H1 (cell line): ENCODE measurements around the gene HOTAIR. TPM values are rescaled to one million over a fixed set of nuclear protein-coding genes. Genes with fewer than 3 reads are reported as not detected.

Experiments used
- CTCF ChIA-PET: fragments of 300-600 bp; sonication (Branson Sonifier 250); formaldehyde crosslinking; loops from one replicate; lab custom pipeline; 2021; ENCODE audit not compliant: partially characterized antibody; lab: Charles Lee
- POLR2A ChIA-PET: fragments of 300-600 bp; sonication (Branson Sonifier 250); formaldehyde crosslinking; loops from one replicate; lab custom pipeline; 2021; ENCODE audit warnings: inconsistent platforms; ENCODE audit not compliant: partially characterized antibody; lab: Charles Lee
- DNase-seq, 2 experiments: peaks; one replicate each; pipeline versions ENCODE4 v3.0.0 to v3.0.0-alpha.2; 2010 to 2022; ENCODE audit warnings: low spot score in 2 of 2, low read depth in 1 of 2, mixed read lengths in 1 of 2
- FAIRE-seq: peaks from 2 replicates; lab custom pipeline; 2011; peaks lifted over from hg19 to GRCh38; lab: Jason Lieb, UNC
- H2AFZ ChIP-seq: 2 replicates; pipeline ENCODE4 v1.8.1; 2012; ENCODE audit warnings: low read length, inconsistent platforms
- H2AK5ac ChIP-seq: 2 replicates; pipeline ENCODE4 v1.6.1; 2013; ENCODE audit warnings: low read depth, low read length
- H2BK120ac ChIP-seq: replicated peaks from 2 replicates; pipeline ENCODE3; 2013; ENCODE audit warnings: low read depth, low read length, inconsistent platforms
- H2BK12ac ChIP-seq: 2 replicates; pipeline ENCODE4 v1.6.1; 2013; ENCODE audit warnings: low read depth, low read length
- H2BK15ac ChIP-seq: 2 replicates; pipeline ENCODE4 v1.6.1; 2013; ENCODE audit warnings: low read length
- H2BK20ac ChIP-seq: 2 replicates; pipeline ENCODE4 v1.6.1; 2013; ENCODE audit warnings: low read length
- H2BK5ac ChIP-seq: 2 replicates; pipeline ENCODE4 v1.6.1; 2013; ENCODE audit warnings: low read depth, low read length
- H3K14ac ChIP-seq: 2 replicates; pipeline ENCODE4 v1.6.1; 2013; ENCODE audit warnings: inconsistent platforms; ENCODE audit not compliant: insufficient read length
- H3K18ac ChIP-seq: 2 replicates; pipeline ENCODE4 v1.6.1; 2013; ENCODE audit warnings: low read length; ENCODE audit errors: extremely low read depth
- H3K23ac ChIP-seq: 2 replicates; pipeline ENCODE4 v1.6.1; 2013; ENCODE audit warnings: inconsistent platforms; ENCODE audit not compliant: insufficient read length
- H3K23me2 ChIP-seq: 2 replicates; pipeline ENCODE4 v1.6.1; 2013; ENCODE audit warnings: low read depth, low read length
- H3K27ac ChIP-seq: 2 replicates; pipeline ENCODE4 v1.6.1; 2011; ENCODE audit warnings: low read depth, low read length, inconsistent platforms
- H3K27me3 ChIP-seq, 4 experiments: replicated peaks in 1 of 4; 1 replicate in 1 of 4; 2 replicates in 3 of 4; pipeline versions ENCODE4 v1.6.1 to v1.8.1; 2011 to 2013; ENCODE audit warnings: low read length in 3 of 4, mild to moderate bottlenecking in 3 of 4, inconsistent platforms in 2 of 4, mixed read lengths in 2 of 4, moderate library complexity in 1 of 4; ENCODE audit not compliant: control insufficient read depth in 3 of 4, insufficient read depth in 3 of 4; ENCODE audit errors: extremely low read depth in 1 of 4
- H3K36me3 ChIP-seq, 4 experiments: 2 replicates each; pipeline versions ENCODE4 v1.6.1 to v1.8.1; 2011 to 2013; ENCODE audit warnings: mild to moderate bottlenecking in 4 of 4, low read length in 3 of 4, moderate library complexity in 2 of 4, control low read depth in 1 of 4, inconsistent platforms in 1 of 4; ENCODE audit not compliant: insufficient read depth in 4 of 4, control insufficient read depth in 2 of 4
- H3K4ac ChIP-seq: replicated peaks from 2 replicates; pipeline ENCODE3; 2013; ENCODE audit warnings: low read length, low read depth, mixed read lengths, inconsistent platforms; ENCODE audit not compliant: insufficient read length
- H3K4me1 ChIP-seq, 4 experiments: replicated peaks in 1 of 4; 1 replicate in 1 of 4; 2 replicates in 3 of 4; pipeline versions ENCODE4 v1.6.1 to v1.8.1; 2011 to 2013; ENCODE audit warnings: low read length in 3 of 4, inconsistent platforms in 2 of 4, mixed read lengths in 1 of 4; ENCODE audit not compliant: insufficient read depth in 4 of 4, control insufficient read depth in 3 of 4
- H3K4me2 ChIP-seq, 2 experiments: 2 replicates each; pipeline versions ENCODE4 v1.6.1 to v1.8.1; 2011 to 2013; ENCODE audit warnings: low read depth in 2 of 2, low read length in 2 of 2, control low read depth in 1 of 2, inconsistent platforms in 1 of 2, mild to moderate bottlenecking in 1 of 2; ENCODE audit not compliant: insufficient read depth in 1 of 2
- H3K4me3 ChIP-seq, 4 experiments: fragments of 200-600, 300-600 bp in 1 of 4; sonication (generic), shearing (Covaris generic), sonication (Bioruptor Twin) in 1 of 4; 2 replicates each; pipeline versions ENCODE4 v1.5.1 to v1.8.1; 2011 to 2016; ENCODE audit warnings: low read length in 4 of 4, low read depth in 3 of 4, control low read depth in 2 of 4, inconsistent platforms in 2 of 4, mild to moderate bottlenecking in 2 of 4, mixed read lengths in 1 of 4, moderate library complexity in 1 of 4; ENCODE audit not compliant: insufficient read depth in 2 of 4; ENCODE audit errors: extremely low read depth in 1 of 4
- H3K56ac ChIP-seq: replicated peaks from 2 replicates; pipeline ENCODE3; 2013; ENCODE audit warnings: low read depth, mild to moderate bottlenecking, mixed read lengths, low read length, inconsistent platforms; ENCODE audit not compliant: insufficient read length
- H3K79me1 ChIP-seq: 2 replicates; pipeline ENCODE4 v1.6.1; 2013; ENCODE audit warnings: low read depth, low read length, control low read depth
- H3K79me2 ChIP-seq, 2 experiments: 2 replicates each; pipeline versions ENCODE4 v1.6.1 to v1.8.1; 2012 to 2013; ENCODE audit warnings: low read length in 2 of 2, mild to moderate bottlenecking in 2 of 2, inconsistent platforms in 1 of 2; ENCODE audit not compliant: insufficient read depth in 2 of 2, control insufficient read depth in 1 of 2
- H3K9ac ChIP-seq, 4 experiments: replicated peaks in 1 of 4; 1 replicate in 1 of 4; 2 replicates in 3 of 4; pipeline versions ENCODE4 v1.6.1 to v1.8.1; 2011 to 2013; ENCODE audit warnings: low read depth in 3 of 4, low read length in 3 of 4, control low read depth in 2 of 4, mild to moderate bottlenecking in 2 of 4, moderate library complexity in 2 of 4, inconsistent platforms in 1 of 4; ENCODE audit errors: extremely low read depth in 1 of 4
- H3K9me3 ChIP-seq, 2 experiments: 2 replicates each; pipeline versions ENCODE4 v1.6.1 to v1.8.1; 2012 to 2013; ENCODE audit warnings: mild to moderate bottlenecking in 2 of 2, moderate library complexity in 2 of 2, control low read depth in 1 of 2, inconsistent platforms in 1 of 2, low read depth in 1 of 2, low read length in 1 of 2, mixed read lengths in 1 of 2; ENCODE audit not compliant: insufficient read depth in 2 of 2
- H4K20me1 ChIP-seq, 2 experiments: replicated peaks in 1 of 2; 2 replicates each; pipeline versions ENCODE3 to v1.8.1; 2011 to 2013; ENCODE audit warnings: inconsistent platforms in 2 of 2, low read length in 2 of 2, mild to moderate bottlenecking in 1 of 2; ENCODE audit not compliant: insufficient read depth in 2 of 2, control insufficient read depth in 1 of 2
- H4K5ac ChIP-seq: 2 replicates; pipeline ENCODE4 v1.6.1; 2013; ENCODE audit warnings: low read length, low read depth, mixed read lengths, inconsistent platforms; ENCODE audit not compliant: insufficient read length
- H4K8ac ChIP-seq: 2 replicates; pipeline ENCODE4 v1.8.0; 2013; ENCODE audit warnings: mild to moderate bottlenecking, moderate library complexity, low read length, inconsistent platforms; ENCODE audit not compliant: insufficient read depth; ENCODE audit errors: extremely low read depth
- H4K91ac ChIP-seq: replicated peaks from 2 replicates; pipeline ENCODE3; 2013; ENCODE audit warnings: low read length, mixed read lengths, inconsistent platforms; ENCODE audit not compliant: insufficient read length
- CBX8 ChIP-seq: fragments of 300-800, 300-1000 bp; sonication (generic); IDR thresholded peaks from 2 replicates; pipeline ENCODE4 v1.7.1; 2016; ENCODE audit warnings: low read depth, low read length, borderline replicate concordance
- WGBS, 2 experiments: shearing (Covaris generic) in 1 of 2; methylation state at CpG; one replicate each; pipeline versions ENCODE4 v1.1.6 to v1.1.7; 2013 to 2015; ENCODE audit warnings: low lambda C conversion rate in 2 of 2, mixed read lengths in 2 of 2, inconsistent platforms in 1 of 2, low coverage in 1 of 2, missing lambda C conversion rate in 1 of 2; ENCODE audit not compliant: insufficient replicate concordance in 2 of 2, insufficient coverage in 1 of 2, insufficient read length in 1 of 2; ENCODE audit errors: extremely low coverage in 1 of 2, missing lambda C conversion rate in 1 of 2; 5-methylcytosine and 5-hydroxymethylcytosine counted together
- polyA plus RNA-seq, 7 experiments: library from polyadenylated mRNA; depleted of rRNA in 3 of 7; stranded (reverse) in 5 of 7; unstranded in 2 of 7; fragments of >200 nt in 5 of 7; fragments of 200-250 nt in 2 of 7; gene quantifications; 1 replicate in 5 of 7; 2 replicates in 1 of 7; 4 replicates in 1 of 7; pipeline versions ENCODE4 v1.2.1 to v1.2.3, GENCODE V29; 2011 to 2013; ENCODE audit warnings: missing spikeins in 2 of 7, mixed read lengths in 2 of 7
- total RNA-seq: library from RNA; stranded (reverse); fragmentation: NEBNext Ultra II Directional; extraction: Animal tissue kit (Norgen Biotek cat#: 25700); gene quantifications from 2 replicates; pipeline ENCODE4 v1.2.1, GENCODE V29; 2021

HOTAIR gene
- total and polyA plus RNA-seq, 2 of the 8 experiments (the other 6 are each of a cell fraction or from before 2014, with no cell fraction given), result not detected

DNA sequence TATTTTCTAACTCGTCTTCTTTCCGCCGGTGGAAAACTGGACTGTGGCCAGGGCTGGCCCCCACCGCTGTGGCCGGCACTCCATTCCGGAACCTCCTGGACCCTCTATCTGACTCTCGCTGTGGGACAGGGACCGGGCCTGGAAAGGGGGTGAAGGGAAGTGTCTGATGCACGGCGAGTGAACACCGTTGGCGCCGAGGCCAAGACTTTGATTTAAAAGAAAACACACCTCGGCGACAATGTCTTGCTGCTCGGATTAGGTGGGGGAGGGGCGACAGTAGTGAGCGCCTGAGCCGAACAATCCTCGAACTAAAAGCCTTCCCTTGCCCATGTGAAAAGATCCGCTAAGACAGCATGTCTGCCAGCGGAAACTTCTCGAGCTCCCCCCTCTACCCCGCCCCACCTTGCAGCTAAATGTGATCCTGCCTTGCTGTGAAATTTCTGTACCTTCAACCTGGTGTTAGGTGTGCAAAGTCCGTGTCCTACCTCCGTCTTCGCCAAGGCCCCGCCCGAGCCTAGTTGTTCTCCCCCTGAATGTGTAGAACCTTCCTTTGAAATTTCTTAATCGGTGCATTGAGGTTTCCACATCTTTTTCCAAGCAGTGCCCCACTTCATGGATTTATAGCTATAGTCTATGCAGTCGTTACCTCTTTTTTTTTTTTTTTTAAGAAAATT lies 862 bp upstream of the HOTAIR start:
- Histone ChIP-seq H3K9me3 (0 out of 4 replicates have a peak, but pooled peaks cover 0 to 2% of the 10 kb centered on the region in 2 experiments), H3K36me3 (peaks cover 0 to 3% (median 0%) of the 10 kb centered on the region in 4 experiments; a peak in 1 of 8 replicates), H2BK12ac (0 out of 2 replicates have a peak overlapping the region, but pooled peaks have one; percentile 27), H3K14ac (no peak overlapping the region), H2BK20ac (no peak overlapping the region), H3K79me1 (no peaks in the 10 kb centered on the region), H3K4me1 (peaks cover 0 to 10% (median 4%) of the 10 kb centered on the region in 4 experiments; a peak in 6 of 7 replicates), H3K9ac (no peak overlapping the region), H2AK5ac (no peak overlapping the region), H2BK15ac (no peak overlapping the region), H4K20me1 (peaks cover 22 to 29% of the 10 kb centered on the region in 2 experiments), H4K8ac (no peak overlapping the region), H3K18ac (no peak overlapping the region), H2AFZ (no peak overlapping the region), H3K79me2 (no peaks in the 10 kb centered on the region), H3K23ac (no peak overlapping the region), H3K27ac (no peak overlapping the region), H2BK5ac (no peak overlapping the region), H3K23me2 (peaks cover 1% of the 10 kb centered on the region; the same call in 1 of the 2 replicates), H4K5ac (no peak overlapping the region), H2BK120ac (no peak overlapping the region), H3K4me3 (peak overlapping the region in 1 of 4 experiments; percentile 6; a peak in 1 of 8 replicates), H3K27me3 (peaks cover 96 to 100% (median 99%) of the 10 kb centered on the region in 4 experiments), H3K4ac (no peak overlapping the region), H3K4me2 (peak overlapping the region in 1 of 2 experiments; percentile 29; a peak in 1 of 4 replicates), H3K56ac (no peak overlapping the region), H4K91ac (no peak overlapping the region)
- WGBS, 2 experiments, result 8% methylated on average over 30 of the region's 31 CpGs; no CpG with 5 or more reads in 1 of the 2 experiments
- no peak for DNase-seq
- no peak for FAIRE-seq
- ChIA-PET CTCF (interaction anchor here (0.7 to 1.9 kb wide), 6 partner anchors 9 to 33 kb away, joined by 3 to 7 read pairs (median 4); partner anchors contain the start of genes HOXC10 and HOXC8), POLR2A (interaction anchor here (0.8 kb wide), 1 partner anchor 13 kb away, joined by 3 read pairs; no protein-coding TSS in a partner anchor)
- 0 out of 2 replicates have a peak, but pooled peaks have one; percentile 67 for TF ChIP-seq CBX8
